WTC11 (cell line): ENCODE data around the gene BORCS6. TPM values are rescaled to one million over a fixed set of nuclear protein-coding genes. Genes with fewer than 3 reads are reported as not detected.
A peak's percentile ranks its signal among the peaks of the same experiment; 100 is the strongest.

Source experiments
- ARID4B ChIP-seq: sonication (generic); formaldehyde crosslinking; IDR thresholded peaks from 2 replicates; pipeline ENCODE4 v1.8.0; 2023; ENCODE audit warnings: missing genetic modification reagents, mild to moderate bottlenecking, borderline replicate concordance
- CBFB ChIP-seq: sonication (generic); formaldehyde crosslinking; IDR thresholded peaks from 2 replicates; pipeline ENCODE4 v1.8.1; 2022; ENCODE audit warnings: mild to moderate bottlenecking, low read depth, missing genetic modification reagents
- E2F1 ChIP-seq: sonication (generic); formaldehyde crosslinking; IDR thresholded peaks from 2 replicates; pipeline ENCODE4 v1.8.0; 2022; ENCODE audit warnings: mild to moderate bottlenecking, missing genetic modification reagents
- FOXK1 ChIP-seq: sonication (generic); formaldehyde crosslinking; IDR thresholded peaks from 2 replicates; pipeline ENCODE4 v1.8.0; 2022; ENCODE audit warnings: mild to moderate bottlenecking, moderate library complexity, missing genetic modification reagents
- FOXP1 ChIP-seq: sonication (generic); formaldehyde crosslinking; IDR thresholded peaks from 2 replicates; pipeline ENCODE4 v1.8.0; 2022; ENCODE audit warnings: missing genetic modification reagents, mild to moderate bottlenecking, moderate library complexity, borderline replicate concordance
- FOXP4 ChIP-seq: sonication (generic); formaldehyde crosslinking; IDR thresholded peaks from 2 replicates; pipeline ENCODE4 v1.8.0; 2022; ENCODE audit warnings: mild to moderate bottlenecking, missing genetic modification reagents
- MLX ChIP-seq: sonication (generic); formaldehyde crosslinking; IDR thresholded peaks from 2 replicates; pipeline ENCODE4 v1.8.1; 2023; ENCODE audit warnings: mild to moderate bottlenecking, missing genetic modification reagents, moderate library complexity
- MXD4 ChIP-seq: fragments of 250-450 bp; sonication (Bioruptor Pico); IDR thresholded peaks from 2 replicates; pipeline ENCODE4 v1.8.0; 2021; ENCODE audit warnings: mild to moderate bottlenecking, moderate library complexity, borderline replicate concordance
- NFYB ChIP-seq: sonication (generic); formaldehyde crosslinking; conservative IDR thresholded peaks from 2 replicates; pipeline ENCODE4 v1.8.0; 2022; ENCODE audit warnings: low read depth, missing genetic modification reagents
- NR2C2 ChIP-seq: sonication (generic); formaldehyde crosslinking; IDR thresholded peaks from 2 replicates; pipeline ENCODE4 v1.8.0; 2022; ENCODE audit warnings: mild to moderate bottlenecking, missing genetic modification reagents
- NR3C1 ChIP-seq: sonication (generic); formaldehyde crosslinking; conservative IDR thresholded peaks from 2 replicates; pipeline ENCODE4 v1.8.1; 2023; ENCODE audit warnings: low read depth, mild to moderate bottlenecking, missing genetic modification reagents
- OVOL2 ChIP-seq: fragments of 250-450 bp; sonication (Bioruptor Pico); IDR thresholded peaks from 2 replicates; pipeline ENCODE4 v1.9.0; 2021; ENCODE audit warnings: mild to moderate bottlenecking, borderline replicate concordance
- PREB ChIP-seq: sonication (generic); formaldehyde crosslinking; IDR thresholded peaks from 2 replicates; pipeline ENCODE4 v1.8.1; 2022; ENCODE audit warnings: mild to moderate bottlenecking, missing genetic modification reagents, moderate library complexity, borderline replicate concordance
- SP1 ChIP-seq: sonication (generic); formaldehyde crosslinking; conservative IDR thresholded peaks from 2 replicates; pipeline ENCODE4 v1.8.1; 2022; ENCODE audit warnings: missing genetic modification reagents
- TCF7 ChIP-seq: sonication (generic); formaldehyde crosslinking; IDR thresholded peaks from 2 replicates; pipeline ENCODE4 v1.8.0; 2022; ENCODE audit warnings: mild to moderate bottlenecking, low read depth, missing genetic modification reagents, moderate library complexity
- USF2 ChIP-seq: sonication (generic); formaldehyde crosslinking; IDR thresholded peaks from 2 replicates; pipeline ENCODE4 v1.8.1; 2023; ENCODE audit warnings: mild to moderate bottlenecking, missing genetic modification reagents, moderate library complexity
- ZBTB21 ChIP-seq: sonication (generic); formaldehyde crosslinking; IDR thresholded peaks from 2 replicates; pipeline ENCODE4 v1.8.1; 2023; ENCODE audit warnings: mild to moderate bottlenecking, missing genetic modification reagents, borderline replicate concordance
- ZNF281 ChIP-seq: sonication (generic); formaldehyde crosslinking; IDR thresholded peaks from 2 replicates; pipeline ENCODE4 v1.8.0; 2023; ENCODE audit warnings: mild to moderate bottlenecking, missing genetic modification reagents
- ZNF532 ChIP-seq: fragments of 250-450 bp; sonication (Bioruptor Pico); IDR thresholded peaks from 2 replicates; pipeline ENCODE4 v1.9.0; 2021; ENCODE audit warnings: mild to moderate bottlenecking, borderline replicate concordance
- total RNA-seq: library from RNA; stranded (reverse); gene quantifications from 3 replicates; pipeline ENCODE4 v1.2.3, GENCODE V29; 2021

BORCS6 gene
- total RNA-seq, 1 experiment from 2014 or later: 5.6 TPM

- TF ChIP-seq CBFB (CRISPR knock-in tag) (peak; percentile 93), ARID4B (CRISPR knock-in tag) (peak; percentile 97), NR2C2 (peak; percentile 51; the same call in 1 of the 2 replicates), FOXK1 (CRISPR knock-in tag) (peak; percentile 82), MLX (no peak), E2F1 (CRISPR knock-in tag) (peak; percentile 94), OVOL2 (CRISPR knock-in tag) (no peak), NR3C1 (CRISPR knock-in tag) (peak; percentile 90; the same call in 1 of the 2 replicates), ZBTB21 (CRISPR knock-in tag) (peak; percentile 85; the same call in 1 of the 2 replicates), NFYB (peak; percentile 83), FOXP4 (peak; percentile 90), SP1 (peak; percentile 79), PREB (CRISPR knock-in tag) (0 out of 2 replicates have a peak, but pooled peaks have one; percentile 85), TCF7 (no peak), ZNF281 (CRISPR knock-in tag) (peak; percentile 84), MXD4 (CRISPR knock-in tag) (no peak), FOXP1 (peak; percentile 95), USF2 (CRISPR knock-in tag) (peak; percentile 26), ZNF532 (CRISPR knock-in tag) (no peak)
Measured at GRCh38 chr17:8209907-8210760, 20.2 kb upstream of the BORCS6 start, which contains the start of gene AURKB (continued).
